Neural cell (in vitro differentiated cells): Measurements from ENCODE around the gene SNAPC1. TPM values are rescaled to one million over a fixed set of nuclear protein-coding genes. Genes with fewer than 3 reads are reported as not detected.
"Not testable (repeated sequence)": the region's sequence is repeated elsewhere in the genome, so short reads cannot be mapped to it uniquely, and the experiment has no call there.

Experiments
- H2AFZ ChIP-seq: fragments of 200-600, 300-800 bp; sonication (generic), shearing (Covaris generic); 2 replicates; pipeline ENCODE4 v1.6.0; 2014; ENCODE audit warnings: low read depth, mild to moderate bottlenecking, antibody characterized with exemption, low read length, moderate library complexity
- H3F3A ChIP-seq: fragments of 200-600 bp; shearing (Covaris generic); 2 replicates; pipeline ENCODE4 v1.6.1; 2016; ENCODE audit warnings: mild to moderate bottlenecking, moderate library complexity, mixed read lengths, antibody characterized with exemption, low read length; ENCODE audit not compliant: insufficient read depth, poor library complexity, severe bottlenecking
- H3K27ac ChIP-seq: fragments of 200-600, 300-800 bp; sonication (generic), shearing (Covaris generic); 2 replicates; pipeline ENCODE4 v1.5.1; 2014; ENCODE audit warnings: mild to moderate bottlenecking, low read length, moderate library complexity
- H3K27me3 ChIP-seq: fragments of 300-800, 200-600 bp; sonication (generic), shearing (Covaris generic); 2 replicates; pipeline ENCODE4 v1.6.0; 2014; ENCODE audit warnings: mild to moderate bottlenecking, low read depth, low read length, moderate library complexity; ENCODE audit not compliant: insufficient read depth
- H3K36me3 ChIP-seq: fragments of 300-800, 200-600 bp; sonication (generic), shearing (Covaris generic); 2 replicates; pipeline ENCODE4 v1.5.1; 2014; ENCODE audit warnings: mild to moderate bottlenecking, antibody characterized with exemption, low read length, moderate library complexity; ENCODE audit not compliant: insufficient read depth
- H3K4me2 ChIP-seq: fragments of 300-800, 200-600 bp; sonication (generic), shearing (Covaris generic); 2 replicates; pipeline ENCODE4 v1.6.0; 2014; ENCODE audit warnings: mild to moderate bottlenecking, low read length
- H3K4me3 ChIP-seq: fragments of 300-800, 200-600 bp; sonication (generic), shearing (Covaris generic); 2 replicates; pipeline ENCODE4 v1.5.1; 2014; ENCODE audit warnings: mild to moderate bottlenecking, low read length, moderate library complexity
- H3K79me2 ChIP-seq: fragments of 200-600 bp; shearing (Covaris generic); replicated peaks from 2 replicates; pipeline ENCODE4 v1.6.0; 2014; ENCODE audit warnings: mild to moderate bottlenecking, low read length, moderate library complexity; ENCODE audit not compliant: insufficient read depth
- H3K9ac ChIP-seq: fragments of 300-800, 200-600 bp; sonication (generic), shearing (Covaris generic); 2 replicates; pipeline ENCODE4 v1.6.1; 2016; ENCODE audit warnings: mild to moderate bottlenecking, low read length, mixed read lengths
- H3K9me2 ChIP-seq: fragments of 200-600 bp; shearing (Covaris generic); 2 replicates; pipeline ENCODE4 v1.6.1; 2016; ENCODE audit warnings: mild to moderate bottlenecking, low read length, mixed read lengths; ENCODE audit not compliant: insufficient read depth
- H3K9me3 ChIP-seq: fragments of 200-600, 300-800 bp; sonication (generic), shearing (Covaris generic); 2 replicates; pipeline ENCODE4 v1.6.1; 2016; ENCODE audit warnings: mild to moderate bottlenecking, mixed run types, low read length, moderate library complexity, mixed read lengths
- H4K20me1 ChIP-seq: fragments of 200-600 bp; shearing (Covaris generic); 2 replicates; pipeline ENCODE4 v1.6.1; 2016; ENCODE audit warnings: mild to moderate bottlenecking, mixed run types; ENCODE audit not compliant: insufficient read depth
- CTCF ChIP-seq: fragments of 450-650 bp; IDR thresholded peaks from 2 replicates; pipeline ENCODE4 v1.5.1; 2014; ENCODE audit warnings: antibody characterized with exemption, mild to moderate bottlenecking, moderate library complexity; ENCODE audit not compliant: poor library complexity, severe bottlenecking
- EP300 ChIP-seq: fragments of 450-650 bp; conservative IDR thresholded peaks from 2 replicates; pipeline ENCODE4 v1.6.1; 2014; ENCODE audit warnings: antibody characterized with exemption, mild to moderate bottlenecking, moderate library complexity; ENCODE audit not compliant: poor library complexity, severe bottlenecking
- EZH2 ChIP-seq: fragments of 200-600, 300-800 bp; shearing (Covaris generic), sonication (generic); IDR thresholded peaks from 2 replicates; pipeline ENCODE4 v1.6.1; 2014; ENCODE audit warnings: antibody characterized with exemption, low read length, borderline replicate concordance, mild to moderate bottlenecking; ENCODE audit not compliant: insufficient read depth, poor library complexity, severe bottlenecking
- MXI1 ChIP-seq: fragments of 450-650 bp; conservative IDR thresholded peaks from 2 replicates; pipeline ENCODE4 v1.6.1; 2014; ENCODE audit warnings: antibody characterized with exemption, mild to moderate bottlenecking; ENCODE audit not compliant: poor library complexity, severe bottlenecking
- POLR2AphosphoS5 ChIP-seq: IDR thresholded peaks from 2 replicates; pipeline ENCODE4 v1.6.1; 2012
- RAD21 ChIP-seq: fragments of 450-650 bp; conservative IDR thresholded peaks from 2 replicates; pipeline ENCODE4 v1.6.1; 2014; ENCODE audit warnings: antibody characterized with exemption, mild to moderate bottlenecking, moderate library complexity
- REST ChIP-seq: IDR thresholded peaks from 2 replicates; pipeline ENCODE4 v1.6.1; 2012; ENCODE audit warnings: borderline replicate concordance
- SMC3 ChIP-seq: fragments of 450-650 bp; conservative IDR thresholded peaks from 2 replicates; pipeline ENCODE4 v1.6.1; 2014; ENCODE audit warnings: antibody characterized with exemption, mild to moderate bottlenecking, moderate library complexity; ENCODE audit not compliant: poor library complexity
- TAF1 ChIP-seq: IDR thresholded peaks from 2 replicates; pipeline ENCODE4 v1.6.1; 2012; ENCODE audit warnings: low read depth
- polyA plus RNA-seq: library from polyadenylated mRNA; depleted of rRNA; stranded (reverse); fragments of >200 nt; gene quantifications from 2 replicates; pipeline ENCODE4 v1.2.3, GENCODE V29; 2014

Gene SNAPC1
- polyA plus RNA-seq, 1 donor from 2014 or later: 7.1 TPM

- Histone ChIP-seq H3K27me3 (no peaks in the 10 kb centered on the region), H3K27ac (no peak overlapping the region), H3K9ac (no peak overlapping the region), H3K9me3 (no peaks in the 10 kb centered on the region), H3K36me3 (no peaks in the 10 kb centered on the region), H3K9me2 (no peaks in the 10 kb centered on the region), H4K20me1 (no peaks in the 10 kb centered on the region), H2AFZ (no peak overlapping the region), H3K4me3 (no peak overlapping the region), H3K4me2 (no peak overlapping the region), H3K79me2 (no peaks in the 10 kb centered on the region), H3F3A (no peaks in the 10 kb centered on the region)
- TF ChIP-seq SMC3: no peak
- TF ChIP-seq REST: no peak
- TF ChIP-seq TAF1: no peak
- no peak for TF ChIP-seq RAD21
- no peak for TF ChIP-seq EZH2
- TF ChIP-seq MXI1: no peak
- no peak for TF ChIP-seq EP300
- TF ChIP-seq POLR2AphosphoS5: no peak
- no peak for TF ChIP-seq CTCF
Measured at GRCh38 chr14:61753631-61754030, 8.6 kb upstream of the SNAPC1 start.

- Histone ChIP-seq H3K9ac (no peak overlapping the region), H3K27me3 (no peaks in the 10 kb centered on the region), H3K4me3 (no peak overlapping the region), H4K20me1 (no peaks in the 10 kb centered on the region), H3K79me2 (no peaks in the 10 kb centered on the region), H2AFZ (no peak overlapping the region), H3K4me2 (no peak overlapping the region), H3K9me2 (no peaks in the 10 kb centered on the region), H3K9me3 (no peaks in the 10 kb centered on the region), H3K27ac (no peak overlapping the region), H3F3A (no peaks in the 10 kb centered on the region), H3K36me3 (no peaks in the 10 kb centered on the region)
- no peak for TF ChIP-seq REST
- no peak for TF ChIP-seq SMC3
Measured at GRCh38 chr14:61754627-61755381, 7.4 kb upstream of the SNAPC1 start.

GRCh38 chr14:61755382-61755742 lies 6.9 kb upstream of the SNAPC1 start:
- H3K27me3 ChIP-seq, H3K9me3 ChIP-seq, H3F3A ChIP-seq, H3K4me3 ChIP-seq, H2AFZ ChIP-seq, H4K20me1 ChIP-seq, H3K27ac ChIP-seq, H3K9ac ChIP-seq, H3K36me3 ChIP-seq, H3K79me2 ChIP-seq, H3K9me2 ChIP-seq, H3K4me2 ChIP-seq: not testable (repeated sequence)
